Esophagus (tissue), 2 donors: Measurements from ENCODE around the gene WFDC12. TPM values are rescaled to one million over a fixed set of nuclear protein-coding genes. Genes with fewer than 3 reads are reported as not detected.

ENCODE experiments used
- H3K27ac ChIP-seq, 2 donors: one replicate each; pipeline ENCODE4 v1.5.1; 2013; ENCODE audit warnings: low read depth in 2 of 2, mild to moderate bottlenecking in 2 of 2, inconsistent platforms in 1 of 2, low read length in 1 of 2, moderate library complexity in 1 of 2
- H3K27me3 ChIP-seq, 2 donors: one replicate each; pipeline ENCODE4 v1.6.1; 2013; ENCODE audit warnings: low read length in 2 of 2, control low read depth in 1 of 2, mild to moderate bottlenecking in 1 of 2; ENCODE audit not compliant: insufficient read depth in 2 of 2, control insufficient read depth in 1 of 2
- H3K36me3 ChIP-seq, 2 donors: one replicate each; pipeline ENCODE4 v1.6.1; 2013; ENCODE audit warnings: low read length in 1 of 2; ENCODE audit not compliant: control insufficient read depth in 2 of 2, insufficient read depth in 2 of 2
- H3K4me1 ChIP-seq, 2 donors: one replicate each; pipeline ENCODE4 v1.6.1; 2013; ENCODE audit warnings: low read length in 1 of 2; ENCODE audit not compliant: control insufficient read depth in 2 of 2, insufficient read depth in 2 of 2
- H3K4me3 ChIP-seq, 2 donors: one replicate each; pipeline ENCODE4 v1.5.1; 2013; ENCODE audit warnings: low read length in 2 of 2, mild to moderate bottlenecking in 2 of 2, low read depth in 1 of 2, moderate library complexity in 1 of 2
- H3K9me3 ChIP-seq, 2 donors: one replicate each; pipeline ENCODE4 v1.6.1; 2013; ENCODE audit warnings: mild to moderate bottlenecking in 2 of 2, low read depth in 1 of 2, low read length in 1 of 2, moderate library complexity in 1 of 2; ENCODE audit not compliant: control insufficient read depth in 2 of 2, insufficient read depth in 1 of 2
- WGBS, 2 donors: extraction: QIAGEN DNeasy Blood & Tissue Kit; methylation state at CpG; one replicate each; pipeline ENCODE4 v1.1.7; 2013; 5-methylcytosine and 5-hydroxymethylcytosine counted together
- polyA plus RNA-seq, 2 donors: library from polyadenylated mRNA; stranded (reverse); fragments of 200-250 nt; gene quantifications; one replicate each; pipeline ENCODE4 v1.2.3, GENCODE V29; 2013
- donor health status: healthy with polysubstance abuse.
- donor health status: Bipolar disorder and iron deficiency.

WFDC12 gene
- polyA plus RNA-seq, 2 donors: 2.2 to 4.3 TPM

DNA sequence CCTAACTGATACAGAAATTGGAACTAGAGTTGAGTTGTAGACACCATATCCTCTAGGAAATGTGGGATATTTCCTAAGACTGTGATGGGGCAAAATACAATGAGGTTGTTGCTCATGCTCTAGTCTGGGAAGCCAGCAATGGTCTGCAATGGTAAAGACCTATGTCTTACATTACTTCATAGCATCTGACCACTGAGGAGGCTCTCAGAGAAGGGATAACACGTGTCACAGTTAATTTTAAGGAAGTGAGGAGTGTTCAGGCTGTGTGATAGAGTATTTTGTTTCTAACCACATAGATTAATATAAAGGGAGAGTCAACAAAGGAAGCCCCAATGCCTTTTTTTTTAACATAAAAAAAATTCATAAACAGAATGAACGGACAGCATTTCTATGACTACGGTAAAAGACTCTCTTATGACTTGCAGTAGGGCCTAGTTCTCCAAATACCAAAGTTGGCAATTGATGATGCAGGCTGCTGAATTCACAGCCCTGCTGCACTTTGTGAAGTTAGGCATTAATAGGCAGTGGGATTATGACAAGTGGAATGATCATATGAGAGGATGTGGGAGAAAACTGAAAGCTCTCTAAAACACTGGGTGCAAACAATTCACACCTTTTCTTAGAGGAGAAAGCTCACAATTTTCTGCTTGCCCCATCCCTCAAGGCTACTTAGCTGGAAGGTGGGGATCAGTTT is 37.0 kb downstream of the WFDC12 start:
- Histone ChIP-seq H3K27me3 (no peaks in the 10 kb centered on the region), H3K9me3 (no peaks in the 10 kb centered on the region), H3K27ac (no peak overlapping the region), H3K4me1 (no peaks in the 10 kb centered on the region), H3K36me3 (no peaks in the 10 kb centered on the region), H3K4me3 (no peak overlapping the region)
- 85% methylated on average over 3 of the region's 3 CpGs for WGBS, 2 donors

GRCh38 chr20:45085867-45086266 is 38.4 kb downstream of the WFDC12 start:
- Histone ChIP-seq H3K4me1 (no peaks in the 10 kb centered on the region), H3K36me3 (no peaks in the 10 kb centered on the region), H3K9me3 (no peaks in the 10 kb centered on the region), H3K27ac (no peak overlapping the region), H3K27me3 (no peaks in the 10 kb centered on the region), H3K4me3 (no peak overlapping the region)
- 95 to 100% methylated on average over 1 of the region's 1 CpG for WGBS, 2 donors

GRCh38 chr20:45085289-45085688 is 39.0 kb downstream of the WFDC12 start:
- Histone ChIP-seq H3K4me1 (no peaks in the 10 kb centered on the region), H3K27ac (no peak overlapping the region), H3K9me3 (no peaks in the 10 kb centered on the region), H3K4me3 (no peak overlapping the region), H3K36me3 (no peaks in the 10 kb centered on the region), H3K27me3 (no peaks in the 10 kb centered on the region)
- 75 to 83% methylated on average over 2 of the region's 2 CpGs for WGBS, 2 donors

GRCh38 chr20:45083127-45083526 is 41.1 kb downstream of the WFDC12 start:
- Histone ChIP-seq H3K9me3 (no peaks in the 10 kb centered on the region), H3K27me3 (no peaks in the 10 kb centered on the region), H3K27ac (no peak overlapping the region), H3K36me3 (no peaks in the 10 kb centered on the region), H3K4me3 (no peak overlapping the region), H3K4me1 (no peaks in the 10 kb centered on the region)
- WGBS, 2 donors: 90 to 95% methylated on average over 1 of the region's 1 CpG

- no peaks in the 10 kb centered on the region for H3K27me3 ChIP-seq
- no peak overlapping the region for H3K27ac ChIP-seq
- no peaks in the 10 kb centered on the region for H3K4me1 ChIP-seq
- H3K36me3 ChIP-seq: no peaks in the 10 kb centered on the region
- 99% methylated on average over 3 of the region's 3 CpGs for WGBS, 2 donors
- H3K9me3 ChIP-seq: no peaks in the 10 kb centered on the region
- H3K4me3 ChIP-seq: no peak overlapping the region
Measured at GRCh38 chr20:45082468-45082867, 41.8 kb downstream of the WFDC12 start.

DNA sequence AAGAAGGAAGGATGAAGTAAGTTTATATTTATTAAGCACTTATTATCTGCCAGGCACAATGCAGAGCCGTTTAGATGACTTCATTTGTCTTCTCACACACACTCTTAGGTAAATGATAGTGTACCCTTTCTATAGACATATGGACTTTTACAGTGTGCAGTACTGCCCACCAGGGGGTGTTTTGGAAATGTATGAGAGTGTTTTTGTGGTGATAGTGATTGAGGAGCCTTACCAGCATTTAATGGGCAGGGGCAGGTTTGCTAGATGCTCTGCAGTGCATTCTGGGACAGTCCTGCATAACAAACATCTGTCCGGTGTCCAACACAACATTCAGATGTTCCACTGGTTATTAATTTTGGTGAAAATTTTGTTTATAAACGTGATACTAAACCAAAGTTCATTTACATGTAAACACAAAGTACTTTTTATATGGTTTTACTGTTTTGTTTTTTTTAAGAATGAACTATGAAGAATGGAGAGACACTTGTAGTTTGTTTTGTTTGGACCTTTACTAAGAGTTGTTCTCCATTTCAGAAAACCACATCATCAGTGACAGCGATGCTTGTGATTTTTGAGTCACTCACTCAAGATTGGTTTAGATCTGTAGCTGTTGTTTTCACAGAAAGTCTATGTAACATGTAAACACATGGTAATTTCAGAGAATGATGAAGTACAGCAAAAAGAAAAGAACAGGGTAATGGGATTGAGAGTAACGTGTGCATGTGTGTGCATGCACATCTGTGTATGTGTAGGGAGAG is 43.2 kb downstream of the WFDC12 start:
- no peaks in the 10 kb centered on the region for H3K9me3 ChIP-seq
- no peaks in the 10 kb centered on the region for H3K27me3 ChIP-seq
- 74 to 78% methylated on average over 5 of the region's 5 CpGs for WGBS, 2 donors
- no peak overlapping the region for H3K4me3 ChIP-seq
- H3K4me1 ChIP-seq: no peaks in the 10 kb centered on the region
- no peak overlapping the region for H3K27ac ChIP-seq
- peaks cover 4 to 7% of the 10 kb centered on the region in 2 donors for H3K36me3 ChIP-seq

GRCh38 chr20:45077559-45077958 is 46.7 kb downstream of the WFDC12 start:
- no peaks in the 10 kb centered on the region for H3K27me3 ChIP-seq
- no peak overlapping the region for H3K27ac ChIP-seq
- H3K9me3 ChIP-seq: no peaks in the 10 kb centered on the region
- WGBS, 2 donors: 92 to 95% methylated on average over 3 of the region's 3 CpGs
- H3K4me3 ChIP-seq: no peak overlapping the region
- no peaks in the 10 kb centered on the region for H3K4me1 ChIP-seq
- H3K36me3 ChIP-seq: peaks cover 12 to 13% of the 10 kb centered on the region in 2 donors

Other genes starting within 250 kb of the WFDC12 start
- gene YWHAB, start 238.8 kb downstream of the WFDC12 start, polyA plus RNA-seq: 100 to 1,000 TPM in 1 of 2 donors, 10 to 100 TPM in 1; 53.4 to 112 TPM
- 10 to 100 TPM; 12.1 to 31.6 TPM for gene PABPC1L, start 214.4 kb downstream of the WFDC12 start, polyA plus RNA-seq
- 10 to 100 TPM in 1 of 2 donors, 1 to 10 TPM in 1; 6.4 to 18.5 TPM for gene TOMM34, start 164.1 kb downstream of the WFDC12 start, polyA plus RNA-seq
- gene STK4, start 158.0 kb downstream of the WFDC12 start, polyA plus RNA-seq: 1 to 10 TPM; 4.7 to 4.8 TPM
- under 1 TPM; 0.04 to 0.15 TPM for gene KCNS1, start 23.3 kb downstream of the WFDC12 start, polyA plus RNA-seq
- 1 to 10 TPM; 4.5 to 6.4 TPM for gene WFDC5, start 9.3 kb downstream of the WFDC12 start, polyA plus RNA-seq
- 1,000 to 10,000 TPM in 1 of 2 donors, 100 to 1,000 TPM in 1; 430 to 2,639 TPM for gene PI3, start 50.4 kb upstream of the WFDC12 start, polyA plus RNA-seq
- not detected for gene SEMG1, start 82.6 kb upstream of the WFDC12 start, polyA plus RNA-seq
- not detected for gene SEMG2, start 96.9 kb upstream of the WFDC12 start, polyA plus RNA-seq
- gene SLPI, start 130.1 kb upstream of the WFDC12 start, polyA plus RNA-seq: 1,000 to 10,000 TPM; 1,481 to 1,882 TPM
- gene RBPJL, start 182.4 kb upstream of the WFDC12 start, polyA plus RNA-seq: under 1 TPM; 0.04 TPM
- under 1 TPM; 0.08 TPM for gene MATN4, start 183.8 kb upstream of the WFDC12 start, polyA plus RNA-seq
- 10 to 100 TPM; 49.4 to 64.6 TPM for gene SDC4, start 224.0 kb upstream of the WFDC12 start, polyA plus RNA-seq
- gene SYS1, start 238.7 kb upstream of the WFDC12 start, polyA plus RNA-seq: 10 to 100 TPM in 1 of 2 donors, 1 to 10 TPM in 1; 8.4 to 16.5 TPM